Liver (tissue), 9 donors: ENCODE data around the gene STARD9. TPM values are rescaled to one million over a fixed set of nuclear protein-coding genes. Genes with fewer than 3 reads are reported as not detected.

Experiments used
- DNase-seq: peaks from one replicate; pipeline ENCODE4 v3.0.0-alpha.2; 2017; ENCODE audit warnings: low spot score
- H3K27ac ChIP-seq, 2 donors: one replicate each; pipeline ENCODE4 v1.7.0; 2013; ENCODE audit warnings: inconsistent platforms in 2 of 2, low read length in 2 of 2, control low read depth in 1 of 2, low read depth in 1 of 2, mild to moderate bottlenecking in 1 of 2
- H3K27me3 ChIP-seq, 4 donors: one replicate each; pipeline versions ENCODE4 v1.6.1 to v1.7.0; 2013; ENCODE audit warnings: low read length in 3 of 4, inconsistent platforms in 1 of 4, mild to moderate bottlenecking in 1 of 4, moderate library complexity in 1 of 4; ENCODE audit not compliant: control insufficient read depth in 4 of 4, insufficient read depth in 4 of 4
- H3K36me3 ChIP-seq, 4 donors: one replicate each; pipeline versions ENCODE4 v1.6.1 to v1.7.0; 2013; ENCODE audit warnings: low read length in 3 of 4, mild to moderate bottlenecking in 3 of 4, low read depth in 1 of 4, moderate library complexity in 1 of 4; ENCODE audit not compliant: control insufficient read depth in 4 of 4, insufficient read depth in 3 of 4
- H3K4me1 ChIP-seq, 4 donors: one replicate each; pipeline versions ENCODE4 v1.6.1 to v1.7.0; 2013; ENCODE audit warnings: low read length in 3 of 4, mild to moderate bottlenecking in 3 of 4, moderate library complexity in 1 of 4; ENCODE audit not compliant: control insufficient read depth in 4 of 4, insufficient read depth in 4 of 4
- H3K4me3 ChIP-seq, 3 donors: one replicate each; pipeline versions ENCODE4 v1.6.1 to v1.7.0; 2013; ENCODE audit warnings: low read length in 3 of 3, control low read depth in 1 of 3, low read depth in 1 of 3, mild to moderate bottlenecking in 1 of 3
- H3K9ac ChIP-seq, 2 donors: one replicate each; pipeline ENCODE4 v1.7.0; 2013; ENCODE audit warnings: low read length in 2 of 2, mild to moderate bottlenecking in 2 of 2, moderate library complexity in 2 of 2, control low read depth in 1 of 2, low read depth in 1 of 2
- H3K9me3 ChIP-seq, 4 donors: one replicate each; pipeline versions ENCODE4 v1.6.1 to v1.7.0; 2013; ENCODE audit warnings: low read length in 3 of 4; ENCODE audit not compliant: control insufficient read depth in 4 of 4
- ATF3 ChIP-seq: IDR thresholded peaks from 2 replicates; pipeline ENCODE4 v1.6.1; 2016; ENCODE audit warnings: antibody characterized with exemption
- CTCF ChIP-seq: fragments of 150-350 bp; IDR thresholded peaks from 2 replicates; pipeline ENCODE4 v1.5.1; 2017; ENCODE audit warnings: improper control_type of control experiment, low read depth, low read length; ENCODE audit not compliant: missing input control
- EGR1 ChIP-seq, 2 donors: IDR thresholded peaks; 2 replicates each; pipeline ENCODE4 v1.6.1; 2016 to 2018; ENCODE audit warnings: antibody characterized with exemption in 2 of 2, low read depth in 2 of 2
- FOXA1 ChIP-seq: IDR thresholded peaks from 2 replicates; pipeline ENCODE4 v1.6.1; 2016; ENCODE audit warnings: antibody characterized with exemption
- FOXA2 ChIP-seq: IDR thresholded peaks from 2 replicates; pipeline ENCODE4 v1.6.1; 2016; ENCODE audit warnings: antibody characterized with exemption
- GABPA ChIP-seq, 2 donors: IDR thresholded peaks in 1 of 2; conservative IDR thresholded peaks in 1 of 2; 2 replicates each; pipeline ENCODE4 v1.6.1; 2016; ENCODE audit warnings: antibody characterized with exemption in 2 of 2, mild to moderate bottlenecking in 1 of 2, moderate library complexity in 1 of 2
- HNF4A ChIP-seq, 2 donors: conservative IDR thresholded peaks; 2 replicates each; pipeline ENCODE4 v1.6.1; 2016; ENCODE audit warnings: antibody characterized with exemption in 2 of 2, mild to moderate bottlenecking in 2 of 2
- HNF4G ChIP-seq: IDR thresholded peaks from 2 replicates; pipeline ENCODE4 v1.6.1; 2016; ENCODE audit warnings: antibody characterized with exemption
- JUND ChIP-seq, 2 donors: IDR thresholded peaks; 2 replicates each; pipeline ENCODE4 v1.6.1; 2016; ENCODE audit warnings: antibody characterized with exemption in 2 of 2
- MAX ChIP-seq: IDR thresholded peaks from 2 replicates; pipeline ENCODE4 v1.6.1; 2016; ENCODE audit warnings: antibody characterized with exemption
- NR2F2 ChIP-seq: IDR thresholded peaks from 2 replicates; pipeline ENCODE4 v1.6.1; 2016; ENCODE audit warnings: antibody characterized with exemption
- RAD21 ChIP-seq, 2 donors: IDR thresholded peaks; 2 replicates each; pipeline ENCODE4 v1.6.1; 2016; ENCODE audit warnings: antibody characterized with exemption in 2 of 2, mild to moderate bottlenecking in 2 of 2
- REST ChIP-seq: IDR thresholded peaks from 2 replicates; pipeline ENCODE4 v1.6.1; 2016; ENCODE audit warnings: antibody characterized with exemption, mild to moderate bottlenecking
- RXRA ChIP-seq, 2 donors: IDR thresholded peaks; 2 replicates each; pipeline ENCODE4 v1.6.1; 2017 to 2018; ENCODE audit warnings: antibody characterized with exemption in 2 of 2, mild to moderate bottlenecking in 1 of 2
- SP1 ChIP-seq: IDR thresholded peaks from 2 replicates; pipeline ENCODE4 v1.6.1; 2018; ENCODE audit warnings: antibody characterized with exemption, mild to moderate bottlenecking
- TAF1 ChIP-seq: conservative IDR thresholded peaks from 2 replicates; pipeline ENCODE4 v1.6.1; 2016; ENCODE audit warnings: antibody characterized with exemption, mild to moderate bottlenecking
- YY1 ChIP-seq: IDR thresholded peaks from 2 replicates; pipeline ENCODE4 v1.6.1; 2016; ENCODE audit warnings: antibody characterized with exemption, mild to moderate bottlenecking
- ZBTB33 ChIP-seq: IDR thresholded peaks from 2 replicates; pipeline ENCODE4 v1.6.1; 2016; ENCODE audit warnings: antibody characterized with exemption
- WGBS: extraction: QIAGEN DNeasy Blood & Tissue Kit; methylation state at CpG from one replicate; pipeline ENCODE4 v1.1.7; 2013; 5-methylcytosine and 5-hydroxymethylcytosine counted together
- polyA plus RNA-seq, 2 donors: library from polyadenylated mRNA; stranded (reverse) in 1 of 2; unstranded in 1 of 2; fragments of 200-250 nt in 1 of 2; fragments of >200 nt in 1 of 2; fragmentation: Nextera tagmentation in 1 of 2; extraction: Ambion mirVana in 1 of 2; gene quantifications; one replicate each; pipeline versions ENCODE4 v1.2.1 to v1.2.3, GENCODE V29; 2013 to 2015
- total RNA-seq, 2 donors: library from RNA; depleted of rRNA; stranded (reverse); fragments of >200 nt; gene quantifications; one replicate each; pipeline ENCODE4 v1.2.3, GENCODE V29; 2014
- donor health status: healthy.
- donor health status: healthy.
- donor health status: healthy.
- donor health status: healthy.
- donor health status: healthy.

The STARD9 gene
- total and polyA plus RNA-seq, 4 donors = 0.26 to 3.9 (median 0.54) TPM

GRCh38 chr15:42693942-42694341 lies 118.5 kb downstream of the STARD9 start:
- TF ChIP-seq FOXA2 (no peak), GABPA (IDR thresholded peaks at IDR 0.05 in 1 of 2, conservative IDR thresholded peaks at IDR 0.05 in 1 of 2) (no peak), RAD21 (IDR thresholded peaks at IDR 0.05) (no peak), FOXA1 (no peak), TAF1 (no peak), EGR1 (IDR thresholded peaks at IDR 0.05; ENCODE audit: low read depth in 2 of 2) (no peak), SP1 (no peak), YY1 (no peak), CTCF (no peak), HNF4G (no peak), ATF3 (no peak), JUND (IDR thresholded peaks at IDR 0.05) (no peak), REST (no peak), ZBTB33 (no peak), HNF4A (conservative IDR thresholded peaks at IDR 0.05) (no peak), MAX (no peak), RXRA (IDR thresholded peaks at IDR 0.05) (no peak), NR2F2 (no peak)
- Histone ChIP-seq H3K4me1 (no peaks in the 10 kb centered on the region), H3K27me3 (no peaks in the 10 kb centered on the region), H3K4me3 (no peak overlapping the region), H3K9me3 (no peaks in the 10 kb centered on the region), H3K27ac (no peak overlapping the region), H3K36me3 (peaks cover 0 to 1% (median 0%) of the 10 kb centered on the region in 4 donors), H3K9ac (no peak overlapping the region)
- 97% methylated on average over 6 of the region's 6 CpGs for WGBS
- DNase-seq = no peak

- 96% methylated on average over 10 of the region's 10 CpGs for WGBS
Measured at GRCh38 chr15:42694398-42694797, 119.0 kb downstream of the STARD9 start.

More at GRCh38 chr15:42694398-42694797, 119.0 kb downstream of the STARD9 start:
- H3K4me3 ChIP-seq = no peak overlapping the region
- peaks cover 0 to 1% (median 0%) of the 10 kb centered on the region in 4 donors for H3K36me3 ChIP-seq
- DNase-seq = no peak
- no peaks in the 10 kb centered on the region for H3K9me3 ChIP-seq
- H3K27me3 ChIP-seq = no peaks in the 10 kb centered on the region
- TF ChIP-seq ATF3 = no peak
- TF ChIP-seq MAX = no peak
- H3K9ac ChIP-seq = no peak overlapping the region
- H3K4me1 ChIP-seq = no peaks in the 10 kb centered on the region
- no peak overlapping the region for H3K27ac ChIP-seq
